Mucosa of descending colon (tissue), 3 donors: ENCODE data around the gene LMO2. TPM values are rescaled to one million over a fixed set of nuclear protein-coding genes. Genes with fewer than 3 reads are reported as not detected.
"Not testable (repeated sequence)": the region's sequence is repeated elsewhere in the genome, so short reads cannot be mapped to it uniquely, and the experiment has no call there.

Experiments used
- ATAC-seq: fragments of 200-7000 bp; cut with Tn5 transposase; one replicate; pipeline ENCODE4 v1.9.1; 2020; ENCODE audit warnings: mild to moderate bottlenecking, moderate library complexity
- DNase-seq, 3 donors: peaks; one replicate each; pipeline ENCODE4 v3.0.0-alpha.2; 2020
- H3K36me3 ChIP-seq: fragments of 200-600 bp; one replicate; pipeline ENCODE4 v1.8.0; 2021; ENCODE audit warnings: low read depth, mild to moderate bottlenecking
- H3K4me1 ChIP-seq: fragments of 200-600 bp; one replicate; pipeline ENCODE4 v1.8.0; 2021; ENCODE audit warnings: low read depth, mild to moderate bottlenecking
- H3K4me3 ChIP-seq: fragments of 200-600 bp; one replicate; pipeline ENCODE4 v1.8.0; 2021; ENCODE audit warnings: mild to moderate bottlenecking
- H3K9me3 ChIP-seq: fragments of 200-600 bp; one replicate; pipeline ENCODE4 v1.8.0; 2021; ENCODE audit warnings: mild to moderate bottlenecking
- intact Hi-C, 2 donors: fragments of 100-400 bp; cut with DNase I in 1 of 2; cut with micrococcal nuclease in 1 of 2; formaldehyde crosslinking; loops; one replicate each; pipeline versions ENCODE4 v1.11.0 to v1.11.1; 2022; cut with DNase I, micrococcal nuclease
- total RNA-seq, 3 donors: library from RNA; stranded (reverse); fragmentation: NEBNext Ultra II Directional in 2 of 3; extraction: Animal tissue kit (Norgen Biotek cat#: 25700) in 2 of 3; gene quantifications; one replicate each; pipeline versions ENCODE4 v1.2.1 to v1.2.4, GENCODE V29; 2021 to 2023
- TF ChIP-seq, protein P1 (sequence below): fragments of 200-600 bp; IDR thresholded peaks from one replicate; pipeline ENCODE4 v1.8.0; 2022; ENCODE audit warnings: antibody characterized with exemption, mild to moderate bottlenecking
- donor health status: DM: no; HTN: no; CAD: no; lungs with moderate emphysema.
- donor health status: DM: no; HTN: no; CAD: no.
- donor health status: DM: no; HTN: yes; CAD: no.

The LMO2 gene
- total RNA-seq, 3 donors from 2014 or later, result 7.5 to 12.1 (median 9.7) TPM

- H3K4me3 ChIP-seq, result no peak overlapping the region
- no peaks in the 10 kb centered on the region for H3K36me3 ChIP-seq
- intact Hi-C loops, result no loop called here
- H3K4me1 ChIP-seq, result no peaks in the 10 kb centered on the region
- no peaks in the 10 kb centered on the region for H3K9me3 ChIP-seq
- TF ChIP-seq, protein P1, sequence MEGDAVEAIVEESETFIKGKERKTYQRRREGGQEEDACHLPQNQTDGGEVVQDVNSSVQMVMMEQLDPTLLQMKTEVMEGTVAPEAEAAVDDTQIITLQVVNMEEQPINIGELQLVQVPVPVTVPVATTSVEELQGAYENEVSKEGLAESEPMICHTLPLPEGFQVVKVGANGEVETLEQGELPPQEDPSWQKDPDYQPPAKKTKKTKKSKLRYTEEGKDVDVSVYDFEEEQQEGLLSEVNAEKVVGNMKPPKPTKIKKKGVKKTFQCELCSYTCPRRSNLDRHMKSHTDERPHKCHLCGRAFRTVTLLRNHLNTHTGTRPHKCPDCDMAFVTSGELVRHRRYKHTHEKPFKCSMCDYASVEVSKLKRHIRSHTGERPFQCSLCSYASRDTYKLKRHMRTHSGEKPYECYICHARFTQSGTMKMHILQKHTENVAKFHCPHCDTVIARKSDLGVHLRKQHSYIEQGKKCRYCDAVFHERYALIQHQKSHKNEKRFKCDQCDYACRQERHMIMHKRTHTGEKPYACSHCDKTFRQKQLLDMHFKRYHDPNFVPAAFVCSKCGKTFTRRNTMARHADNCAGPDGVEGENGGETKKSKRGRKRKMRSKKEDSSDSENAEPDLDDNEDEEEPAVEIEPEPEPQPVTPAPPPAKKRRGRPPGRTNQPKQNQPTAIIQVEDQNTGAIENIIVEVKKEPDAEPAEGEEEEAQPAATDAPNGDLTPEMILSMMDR, result no peak
- DNase-seq (no peak), ATAC-seq (no peak)
Measured at GRCh38 chr11:33919645-33920044, 27.8 kb upstream of the LMO2 start.

- H3K36me3 ChIP-seq, ATAC-seq, DNase-seq, H3K4me1 ChIP-seq, H3K9me3 ChIP-seq, H3K4me3 ChIP-seq, intact Hi-C loops: not testable (repeated sequence)
Measured at GRCh38 chr11:33917402-33917801, 25.5 kb upstream of the LMO2 start.

DNA sequence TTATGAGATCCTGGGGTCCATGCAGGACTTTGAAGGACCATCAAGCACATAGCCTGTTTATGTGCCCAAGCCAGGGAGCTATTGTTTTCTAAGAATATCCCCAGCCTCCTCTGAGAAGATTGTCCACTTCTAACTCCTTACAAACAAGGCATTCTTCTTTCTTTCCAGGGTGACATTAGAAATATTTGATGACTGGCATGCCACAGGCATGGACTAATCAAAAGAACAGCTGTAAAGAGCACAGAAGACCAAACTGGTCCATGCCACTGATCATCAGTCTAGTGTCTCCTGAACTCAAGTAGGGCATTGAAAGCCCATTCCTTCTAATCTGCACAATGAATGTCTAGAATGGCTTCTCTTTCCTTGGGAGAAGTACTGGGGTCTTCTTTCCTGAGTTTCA lies 24.9 kb upstream of the LMO2 start:
- intact Hi-C loops, result no loop called here
- TF ChIP-seq, protein P1, result no peak
- Histone ChIP-seq H3K36me3 (no peaks in the 10 kb centered on the region), H3K4me1 (no peaks in the 10 kb centered on the region), H3K4me3 (no peak overlapping the region), H3K9me3 (no peaks in the 10 kb centered on the region)
- ATAC-seq (no peak), DNase-seq (no peak)

GRCh38 chr11:33915526-33915925 lies 23.6 kb upstream of the LMO2 start:
- intact Hi-C loops, result no loop called here
- no peak for DNase-seq
- H3K4me1 ChIP-seq, result no peaks in the 10 kb centered on the region
- H3K9me3 ChIP-seq, result no peaks in the 10 kb centered on the region
- H3K36me3 ChIP-seq, result no peaks in the 10 kb centered on the region
- no peak for ATAC-seq
- TF ChIP-seq, protein P1, result no peak
- no peak overlapping the region for H3K4me3 ChIP-seq

- DNase-seq, result no peak
Measured at GRCh38 chr11:33913991-33914390, 22.1 kb upstream of the LMO2 start.

DNA sequence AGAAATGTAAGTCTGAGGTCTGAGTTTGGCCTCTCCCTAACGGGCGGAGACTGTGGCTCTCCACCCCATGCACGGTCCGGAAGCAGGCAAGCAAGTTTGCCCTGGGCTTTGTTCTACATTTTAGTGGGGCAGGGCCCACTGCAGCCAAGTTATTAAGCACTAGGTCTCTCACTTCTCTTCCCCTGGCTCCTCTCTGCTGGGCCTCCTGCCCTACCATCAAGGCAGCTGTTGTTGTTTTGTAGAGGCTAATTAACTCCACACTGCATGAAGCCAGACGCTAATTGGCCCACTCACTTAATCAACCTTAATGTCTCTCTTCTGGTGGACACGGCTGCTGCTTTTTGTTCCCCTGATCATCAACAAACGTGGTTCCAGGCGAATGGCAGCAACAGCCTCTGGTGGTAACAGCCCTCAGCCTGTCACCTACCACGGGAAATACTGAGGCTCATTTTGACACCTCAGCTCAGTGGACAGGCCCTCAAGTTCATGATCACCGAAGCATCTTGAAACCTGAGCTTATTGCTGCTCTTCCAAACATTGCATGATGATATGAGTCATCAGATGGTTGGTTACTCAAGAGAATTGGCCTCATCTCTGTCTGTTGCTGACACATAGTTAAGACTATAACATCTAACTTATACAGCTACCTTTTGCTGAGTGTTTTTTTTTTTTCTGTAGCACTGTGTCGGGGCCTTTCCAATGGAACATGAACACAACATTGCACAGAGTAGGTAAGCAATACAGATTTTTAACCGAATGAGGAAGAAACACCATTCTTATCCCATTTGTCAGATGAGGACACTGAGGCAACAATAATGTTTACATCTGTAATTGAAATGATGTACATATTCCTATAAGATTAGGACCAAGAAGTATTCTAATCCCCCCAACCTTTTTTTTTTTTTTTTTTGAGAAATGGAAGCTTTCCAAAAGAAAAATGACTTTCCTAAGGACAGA lies 20.8 kb upstream of the LMO2 start:
- TF ChIP-seq, protein P1, result no peak
- intact Hi-C loops, result no loop called here
- ATAC-seq, result peak; percentile 43
- no peaks in the 10 kb centered on the region for H3K36me3 ChIP-seq
- H3K9me3 ChIP-seq, result no peaks in the 10 kb centered on the region
- DNase-seq, result peak in 1 of 3 donors; percentile 7
- no peaks in the 10 kb centered on the region for H3K4me1 ChIP-seq
- H3K4me3 ChIP-seq, result no peak overlapping the region

More at GRCh38 chr11:33913991-33914390, 22.1 kb upstream of the LMO2 start:
- intact Hi-C loops, result no loop called here
- ATAC-seq, result no peak
- Histone ChIP-seq H3K36me3 (no peaks in the 10 kb centered on the region), H3K4me3 (no peak overlapping the region), H3K9me3 (no peaks in the 10 kb centered on the region), H3K4me1 (no peaks in the 10 kb centered on the region)
- TF ChIP-seq, protein P1, result no peak
